H9 (cell line): Measurements from ENCODE around the gene AGMAT. TPM values are rescaled to one million over a fixed set of nuclear protein-coding genes. Genes with fewer than 3 reads are reported as not detected.

Source experiments
- DNase-seq: peaks from one replicate; pipeline ENCODE4 v3.0.0-alpha.2; 2017
- H2AFZ ChIP-seq: one replicate; pipeline ENCODE4 v1.6.1; 2013; ENCODE audit warnings: mild to moderate bottlenecking, low read length, control low read depth, moderate library complexity
- H2AK5ac ChIP-seq: 2 replicates; pipeline ENCODE4 v1.6.1; 2013; ENCODE audit warnings: low read length, control low read depth, mixed read lengths; ENCODE audit not compliant: insufficient read length
- H2BK120ac ChIP-seq: one replicate; pipeline ENCODE4 v1.6.1; 2013; ENCODE audit warnings: low read depth, mild to moderate bottlenecking, low read length, control low read depth, inconsistent platforms; ENCODE audit not compliant: poor library complexity, severe bottlenecking
- H2BK12ac ChIP-seq: 2 replicates; pipeline ENCODE4 v1.6.1; 2013; ENCODE audit warnings: low read length, control low read depth, mixed read lengths, low read depth; ENCODE audit not compliant: insufficient read length
- H2BK15ac ChIP-seq: 2 replicates; pipeline ENCODE4 v1.6.1; 2013; ENCODE audit warnings: low read depth, low read length, control low read depth
- H2BK20ac ChIP-seq: one replicate; pipeline ENCODE4 v1.6.1; 2013; ENCODE audit warnings: low read depth, mild to moderate bottlenecking, low read length, control low read depth, inconsistent platforms; ENCODE audit not compliant: poor library complexity, severe bottlenecking
- H2BK5ac ChIP-seq: 2 replicates; pipeline ENCODE4 v1.6.1; 2013; ENCODE audit warnings: low read length, control low read depth, mixed read lengths; ENCODE audit not compliant: insufficient read length
- H3K14ac ChIP-seq: 2 replicates; pipeline ENCODE4 v1.6.1; 2013; ENCODE audit warnings: low read length, control low read depth; ENCODE audit not compliant: insufficient read depth
- H3K18ac ChIP-seq: 2 replicates; pipeline ENCODE4 v1.6.1; 2013; ENCODE audit warnings: low read depth, mild to moderate bottlenecking, mixed read lengths, low read length, control low read depth; ENCODE audit not compliant: insufficient read length
- H3K23ac ChIP-seq: 2 replicates; pipeline ENCODE4 v1.6.1; 2013; ENCODE audit warnings: low read length, control low read depth, mixed read lengths, low read depth; ENCODE audit not compliant: insufficient read length
- H3K23me2 ChIP-seq: 2 replicates; pipeline ENCODE4 v1.6.1; 2013; ENCODE audit warnings: low read depth, mild to moderate bottlenecking, mixed read lengths, low read length, control low read depth; ENCODE audit not compliant: insufficient read length, poor library complexity, severe bottlenecking
- H3K27ac ChIP-seq: 2 replicates; pipeline ENCODE4 v1.5.1; 2013; ENCODE audit warnings: low read length, control low read depth, mixed read lengths, low read depth; ENCODE audit not compliant: insufficient read length
- H3K27me3 ChIP-seq: 2 replicates; pipeline ENCODE4 v1.6.1; 2013; ENCODE audit warnings: low read length, control low read depth, inconsistent platforms; ENCODE audit not compliant: insufficient read depth
- H3K4ac ChIP-seq: 2 replicates; pipeline ENCODE4 v1.6.1; 2013; ENCODE audit warnings: low read depth, mild to moderate bottlenecking, control low read depth, inconsistent platforms, low read length, moderate library complexity
- H3K4me1 ChIP-seq: 2 replicates; pipeline ENCODE4 v1.6.1; 2013; ENCODE audit warnings: low read length, control low read depth, inconsistent platforms; ENCODE audit not compliant: insufficient read depth
- H3K4me2 ChIP-seq: 2 replicates; pipeline ENCODE4 v1.6.1; 2013; ENCODE audit warnings: low read length, control low read depth, mixed read lengths; ENCODE audit not compliant: insufficient read length, insufficient read depth
- H3K56ac ChIP-seq: 2 replicates; pipeline ENCODE4 v1.6.1; 2013; ENCODE audit warnings: low read depth, mild to moderate bottlenecking, mixed read lengths, low read length, control low read depth; ENCODE audit not compliant: insufficient read length
- H3K79me1 ChIP-seq: 2 replicates; pipeline ENCODE4 v1.6.1; 2013; ENCODE audit warnings: low read depth, mild to moderate bottlenecking, moderate library complexity, low read length, control low read depth, inconsistent platforms; ENCODE audit not compliant: insufficient read depth, poor library complexity, severe bottlenecking
- H3K79me2 ChIP-seq: 2 replicates; pipeline ENCODE4 v1.6.1; 2013; ENCODE audit warnings: low read length, control low read depth, inconsistent platforms; ENCODE audit not compliant: insufficient read depth
- H3K9ac ChIP-seq: 2 replicates; pipeline ENCODE4 v1.6.1; 2013; ENCODE audit warnings: low read length, control low read depth, mixed read lengths; ENCODE audit not compliant: insufficient read length; ENCODE audit errors: extremely low read depth
- H3K9me3 ChIP-seq: one replicate; pipeline ENCODE4 v1.6.1; 2013; ENCODE audit warnings: low read depth, low read length, inconsistent platforms; ENCODE audit not compliant: control insufficient read depth
- H3T11ph ChIP-seq: one replicate; pipeline ENCODE4 v1.6.1; 2013; ENCODE audit warnings: mild to moderate bottlenecking, low read length, control low read depth, inconsistent platforms
- H4K20me1 ChIP-seq: one replicate; pipeline ENCODE4 v1.6.1; 2013; ENCODE audit not compliant: control insufficient read depth, insufficient read length, insufficient read depth
- H4K5ac ChIP-seq: 2 replicates; pipeline ENCODE4 v1.6.1; 2013; ENCODE audit warnings: low read depth, mild to moderate bottlenecking, mixed read lengths, low read length, control low read depth; ENCODE audit not compliant: insufficient read length
- H4K8ac ChIP-seq: replicated peaks from 2 replicates; pipeline ENCODE4 v1.6.1; 2013; ENCODE audit warnings: low read length, control low read depth, mixed read lengths, low read depth; ENCODE audit not compliant: insufficient read length
- H4K91ac ChIP-seq: 2 replicates; pipeline ENCODE4 v1.6.1; 2013; ENCODE audit warnings: low read depth, mild to moderate bottlenecking, moderate library complexity, mixed read lengths, low read length, control low read depth; ENCODE audit not compliant: insufficient read length
- H3K27ac Mint-ChIP-seq, 3 experiments: 2 replicates in 2 of 3; 3 replicates in 1 of 3; pipeline ENCODE4 v1.8.0; 2020 to 2021; ENCODE audit warnings: mixed read lengths in 3 of 3, mild to moderate bottlenecking in 1 of 3, moderate library complexity in 1 of 3
- H3K27me3 Mint-ChIP-seq: 2 replicates; pipeline ENCODE4 v1.8.0; 2021; ENCODE audit warnings: low read depth, mild to moderate bottlenecking, moderate library complexity, mixed read lengths
- H3K36me3 Mint-ChIP-seq, 3 experiments: 2 replicates in 2 of 3; 3 replicates in 1 of 3; pipeline ENCODE4 v1.8.0; 2020 to 2021; ENCODE audit warnings: low read depth in 3 of 3, mixed read lengths in 3 of 3; ENCODE audit not compliant: insufficient read depth in 1 of 3
- H3K4me1 Mint-ChIP-seq, 2 experiments: 2 replicates each; pipeline ENCODE4 v1.8.0; 2020; ENCODE audit warnings: mixed read lengths in 2 of 2
- H3K4me3 Mint-ChIP-seq, 2 experiments: 2 replicates in 1 of 2; 3 replicates in 1 of 2; pipeline ENCODE4 v1.8.0; 2020 to 2021; ENCODE audit warnings: mild to moderate bottlenecking in 2 of 2, mixed read lengths in 2 of 2, moderate library complexity in 1 of 2
- H3K9me3 Mint-ChIP-seq, 2 experiments: 2 replicates in 1 of 2; 3 replicates in 1 of 2; pipeline ENCODE4 v1.8.0; 2020; ENCODE audit warnings: mild to moderate bottlenecking in 2 of 2, mixed read lengths in 2 of 2, moderate library complexity in 1 of 2
- CTCF ChIP-seq: fragments of 200-600 bp; sonication (generic); conservative IDR thresholded peaks from 3 replicates; pipeline ENCODE4 v1.8.0; 2021; ENCODE audit warnings: antibody characterized with exemption, mild to moderate bottlenecking
- WGBS: extraction: QIAGEN DNeasy Blood & Tissue Kit; methylation state at CpG from one replicate; pipeline ENCODE4 v1.1.7; 2013; ENCODE audit warnings: missing lambda C conversion rate, low lambda C conversion rate, mixed read lengths; ENCODE audit not compliant: insufficient read length; ENCODE audit errors: extremely low coverage; 5-methylcytosine and 5-hydroxymethylcytosine counted together
- total RNA-seq: library from RNA; stranded (reverse); gene quantifications from 2 replicates; pipeline ENCODE4 v1.2.1, GENCODE V29; 2021

AGMAT gene
- total RNA-seq, 1 experiment from 2014 or later: 4.0 TPM

- no peak overlapping the region for H3K14ac ChIP-seq
- H3K9me3 ChIP-seq: no peaks in the 10 kb centered on the region
- H3K23ac ChIP-seq: no peak overlapping the region
- no peak overlapping the region for H3K4ac ChIP-seq
- H4K20me1 ChIP-seq: no peaks in the 10 kb centered on the region
- no peak overlapping the region for H4K8ac ChIP-seq
- H3K4me1 ChIP-seq: no peaks in the 10 kb centered on the region
- no peak overlapping the region for H2BK20ac ChIP-seq
- H3K27ac ChIP-seq: no peak overlapping the region
- H3T11ph ChIP-seq: no peak overlapping the region
- H3K18ac ChIP-seq: no peak overlapping the region
- H2BK12ac ChIP-seq: no peak overlapping the region
- no peaks in the 10 kb centered on the region for H3K9me3 Mint-ChIP-seq
- TF ChIP-seq CTCF: no peak
- H2AFZ ChIP-seq: no peak overlapping the region
- H3K27ac Mint-ChIP-seq: 0 out of 7 replicates have a peak overlapping the region, but pooled peaks of 1 of the 3 experiments have one; percentile 39
- H3K27me3 ChIP-seq: no peaks in the 10 kb centered on the region
- H3K4me2 ChIP-seq: no peak overlapping the region
- no peak overlapping the region for H3K4me3 Mint-ChIP-seq
- no peaks in the 10 kb centered on the region for H3K27me3 Mint-ChIP-seq
- H2BK15ac ChIP-seq: no peak overlapping the region
- peaks cover 12% of the 10 kb centered on the region; the same call in 1 of the 2 replicates for H3K79me2 ChIP-seq
- no peak overlapping the region for H3K56ac ChIP-seq
- no peak for DNase-seq
- no peak overlapping the region for H4K91ac ChIP-seq
- peaks cover 6% of the 10 kb centered on the region for H3K79me1 ChIP-seq
- no CpG with 5 or more reads among the region's 1 CpG for WGBS
- H2BK120ac ChIP-seq: no peak overlapping the region
- no peak overlapping the region for H3K9ac ChIP-seq
- no peak overlapping the region for H2BK5ac ChIP-seq
- peaks cover 22 to 57% (median 56%) of the 10 kb centered on the region in 3 experiments; a peak in 6 of 7 replicates for H3K36me3 Mint-ChIP-seq
- H4K5ac ChIP-seq: no peak overlapping the region
- no peak overlapping the region for H2AK5ac ChIP-seq
- peaks cover 2 to 3% of the 10 kb centered on the region in 2 experiments; a peak in 1 of 4 replicates for H3K4me1 Mint-ChIP-seq
- no peaks in the 10 kb centered on the region for H3K23me2 ChIP-seq
These were observed 43.2 kb upstream of the AGMAT start for GRCh38 chr1:15628003-15628402.
